GM18505 (cell line): ENCODE data around the gene PREP.
"Not testable (repeated sequence)": the region's sequence is repeated elsewhere in the genome, so short reads cannot be mapped to it uniquely, and the experiment has no call there.

Source experiments
- ATAC-seq: cut with Tn5 transposase; IDR thresholded peaks from one replicate; pipeline ENCODE4 v1.9.1; 2021; ENCODE audit not compliant: unreplicated experiment
- POLR2A ChIP-seq: IDR thresholded peaks from 4 replicates; pipeline ENCODE4 v1.6.1; 2011; ENCODE audit warnings: borderline replicate concordance; ENCODE audit not compliant: insufficient read depth, insufficient read length; ENCODE audit errors: extremely low read depth

Gene PREP

DNA sequence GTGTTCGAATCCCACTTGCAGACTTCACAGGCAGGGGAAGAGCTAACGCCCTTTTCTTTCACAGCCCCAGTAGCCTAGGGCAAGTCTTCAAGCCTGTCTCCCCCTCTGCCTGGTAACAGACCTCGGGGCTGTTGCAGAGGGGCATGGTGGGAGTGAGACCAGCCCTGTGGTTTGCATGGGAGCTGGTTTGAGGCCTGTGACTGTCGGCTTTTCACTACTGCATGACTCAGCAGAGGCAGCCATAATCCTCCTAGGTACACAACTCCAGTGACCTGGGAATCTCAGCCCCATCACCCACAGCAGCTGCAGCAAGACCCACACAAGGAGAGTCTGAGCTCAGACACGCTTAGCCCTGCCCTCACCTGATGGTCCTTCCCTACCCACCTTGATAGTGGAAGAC is 167.7 kb downstream of the PREP start:
- no peak for TF ChIP-seq POLR2A
- no peak for ATAC-seq

GRCh38 chr6:105231771-105232170 is 171.1 kb downstream of the PREP start:
- not testable (repeated sequence) for ATAC-seq
